GM23248 (cell line): ENCODE measurements around the gene UROD. TPM values are rescaled to one million over a fixed set of nuclear protein-coding genes. Genes with fewer than 3 reads are reported as not detected.
A peak's percentile ranks its signal among the peaks of the same experiment; 100 is the strongest.

Experiments used
- DNase-seq: peaks from one replicate; pipeline ENCODE4 v3.0.0-alpha.2; 2015
- H2AFZ ChIP-seq: fragments of 200-600 bp; sonication (generic); 2 replicates; pipeline ENCODE4 v1.6.1; 2016; ENCODE audit warnings: antibody characterized with exemption
- H3F3A ChIP-seq: fragments of 200-600 bp; sonication (generic); 2 replicates; pipeline ENCODE4 v1.6.1; 2016; ENCODE audit warnings: mild to moderate bottlenecking, antibody characterized with exemption, mixed run types; ENCODE audit not compliant: insufficient read depth
- H3K27ac ChIP-seq: fragments of 200-600 bp; sonication (generic); 2 replicates; pipeline ENCODE4 v1.5.1; 2016; ENCODE audit warnings: mild to moderate bottlenecking
- H3K27me3 ChIP-seq: fragments of 200-600 bp; sonication (generic); replicated peaks from 2 replicates; pipeline ENCODE4 v1.6.1; 2016; ENCODE audit warnings: mild to moderate bottlenecking; ENCODE audit not compliant: insufficient read depth
- H3K36me3 ChIP-seq: fragments of 200-600 bp; sonication (generic); 2 replicates; pipeline ENCODE4 v1.6.1; 2016; ENCODE audit warnings: low read depth, mild to moderate bottlenecking
- H3K4me1 ChIP-seq: fragments of 200-600 bp; sonication (generic); 2 replicates; pipeline ENCODE4 v1.6.1; 2016; ENCODE audit warnings: mild to moderate bottlenecking; ENCODE audit not compliant: insufficient read depth
- H3K4me2 ChIP-seq: fragments of 200-600 bp; sonication (generic); one replicate; pipeline ENCODE4 v1.6.1; 2016; ENCODE audit warnings: mild to moderate bottlenecking; ENCODE audit not compliant: unreplicated experiment
- H3K4me3 ChIP-seq: fragments of 200-600 bp; sonication (generic); 2 replicates; pipeline ENCODE4 v1.5.1; 2016; ENCODE audit warnings: mild to moderate bottlenecking
- H3K79me2 ChIP-seq: fragments of 200-600 bp; sonication (generic); 2 replicates; pipeline ENCODE4 v1.6.1; 2016; ENCODE audit warnings: mild to moderate bottlenecking; ENCODE audit not compliant: insufficient read depth
- H3K9ac ChIP-seq: fragments of 200-600 bp; sonication (generic); 2 replicates; pipeline ENCODE4 v1.6.1; 2016; ENCODE audit warnings: mild to moderate bottlenecking
- H3K9me2 ChIP-seq: fragments of 200-600 bp; sonication (generic); 2 replicates; pipeline ENCODE4 v1.6.1; 2016; ENCODE audit warnings: mixed run types, mild to moderate bottlenecking, moderate library complexity; ENCODE audit not compliant: insufficient read depth
- H3K9me3 ChIP-seq: fragments of 200-600 bp; sonication (generic); one replicate; pipeline ENCODE4 v1.6.1; 2017; ENCODE audit warnings: low read depth
- H4K20me1 ChIP-seq: fragments of 200-600 bp; sonication (generic); 2 replicates; pipeline ENCODE4 v1.6.0; 2016; ENCODE audit not compliant: insufficient read depth
- EZH2 ChIP-seq: fragments of 200-600 bp; sonication (generic); IDR thresholded peaks from 2 replicates; pipeline ENCODE4 v1.6.1; 2018; ENCODE audit warnings: antibody characterized with exemption, mild to moderate bottlenecking; ENCODE audit not compliant: insufficient read depth, poor library complexity, severe bottlenecking
- EZH2phosphoT487 ChIP-seq: fragments of 200-600 bp; sonication (generic); IDR thresholded peaks from 2 replicates; pipeline ENCODE4 v1.6.1; 2018; ENCODE audit warnings: antibody characterized with exemption, moderate library complexity, mild to moderate bottlenecking, low read depth; ENCODE audit not compliant: insufficient read depth
- WGBS, 2 experiments: methylation state at CpG; one replicate each; pipeline ENCODE4 v1.1.6; 2015 to 2017; ENCODE audit warnings: low lambda C conversion rate in 2 of 2, low coverage in 1 of 2; ENCODE audit errors: missing lambda C conversion rate in 2 of 2; 5-methylcytosine and 5-hydroxymethylcytosine counted together
- in situ Hi-C: fragments of 300-500 bp; cut with MboI; formaldehyde crosslinking; loops from 2 replicates; pipeline ENCODE4 v1.15.0; 2020
- polyA plus RNA-seq: library from polyadenylated mRNA; unstranded; fragments of >200 nt; fragmentation: Nextera tagmentation; extraction: Ambion mirVana; gene quantifications from 2 replicates; pipeline ENCODE4 v1.2.1, GENCODE V29; 2016
- total RNA-seq: library from RNA; depleted of rRNA; stranded (reverse); fragments of >200 nt; shearing (Covaris generic); gene quantifications from 2 replicates; pipeline ENCODE4 v1.2.3, GENCODE V29; 2014

Gene UROD
- total and polyA plus RNA-seq, 2 experiments from 2014 or later = 103 to 141 TPM

DNA sequence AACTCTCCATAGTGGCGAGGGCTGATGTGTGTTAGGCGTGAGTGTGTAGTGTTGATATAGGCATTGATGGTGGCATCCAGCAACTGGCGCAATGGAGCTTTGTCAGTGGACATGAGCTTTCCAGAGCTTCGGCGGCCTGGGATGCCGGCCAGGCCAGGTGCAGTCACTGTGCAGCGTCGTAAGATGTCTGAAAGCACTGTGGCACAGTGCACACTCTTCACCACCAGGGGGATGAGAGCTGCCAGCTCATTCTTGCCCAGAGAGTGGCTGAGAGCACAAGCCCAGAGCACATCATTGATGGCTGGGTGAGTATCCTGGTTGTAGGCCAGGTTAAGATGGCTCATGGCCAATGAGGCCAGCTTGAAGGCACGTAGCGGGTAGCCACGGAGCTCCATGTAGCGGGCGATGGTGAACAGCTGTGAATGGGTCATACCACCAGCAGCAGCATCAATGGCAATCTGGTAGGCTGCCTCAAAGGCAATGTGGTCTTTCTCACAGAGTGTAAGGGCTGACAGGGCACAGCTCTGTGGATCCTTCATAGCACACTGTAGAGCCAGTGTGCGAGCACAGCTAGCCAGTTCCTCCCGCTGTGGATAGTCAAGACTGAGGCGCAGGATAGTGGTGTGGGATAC is 6.7 kb downstream of the UROD start:
- Histone ChIP-seq H3K27me3 (no peaks in the 10 kb centered on the region), H4K20me1 (no peaks in the 10 kb centered on the region), H3K36me3 (0 out of 2 replicates have a peak, but pooled peaks cover 5% of the 10 kb centered on the region), H3K9ac (no peak overlapping the region), H3K79me2 (peaks cover 7% of the 10 kb centered on the region; the same call in 1 of the 2 replicates), H3F3A (no peaks in the 10 kb centered on the region), H3K9me2 (no peaks in the 10 kb centered on the region), H3K4me2 (no peak overlapping the region), H3K27ac (no peak overlapping the region), H2AFZ (peak overlapping the region; percentile 32; the same call in 1 of the 2 replicates), H3K4me1 (0 out of 2 replicates have a peak, but pooled peaks cover 5% of the 10 kb centered on the region), H3K4me3 (no peak overlapping the region), H3K9me3 (no peaks in the 10 kb centered on the region)
- 49 to 53% methylated on average over 16 of the region's 16 CpGs for WGBS, 2 experiments
- TF ChIP-seq EZH2phosphoT487 (no peak), EZH2 (no peak)
- in situ Hi-C loops = loop anchor here (5.0 to 10.0 kb wide), 2 partner anchors 279 to 476 kb away; partner anchors contain the start of gene TESK2
- peak; percentile 78 for DNase-seq

DNA sequence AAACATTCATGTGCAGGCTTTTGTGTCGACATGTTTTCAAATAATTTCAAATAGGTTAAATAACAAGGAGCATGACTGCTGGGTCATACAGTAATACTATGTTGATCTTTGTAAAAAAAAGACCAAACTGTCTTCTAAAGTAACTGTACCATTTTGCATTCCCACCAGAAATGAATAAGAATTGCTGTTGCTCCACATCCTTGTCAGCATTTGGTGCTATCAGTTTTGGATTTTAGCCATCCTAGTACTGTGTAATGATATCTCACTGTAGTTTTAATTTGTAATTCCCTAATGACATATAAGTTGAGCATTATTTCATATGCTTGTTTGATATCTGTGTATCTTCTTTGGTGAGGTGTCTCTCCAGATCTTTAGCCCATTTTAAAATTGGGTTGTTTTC is 11.6 kb downstream of the UROD start:
- in situ Hi-C loops = loop anchor here (10.0 kb wide), 2 partner anchors 251 to 451 kb away; no protein-coding TSS in a partner anchor
- H4K20me1 ChIP-seq = no peaks in the 10 kb centered on the region
- H3K79me2 ChIP-seq = no peaks in the 10 kb centered on the region
- no peaks in the 10 kb centered on the region for H3K9me3 ChIP-seq
- no peaks in the 10 kb centered on the region for H3K9me2 ChIP-seq
- H3K9ac ChIP-seq = no peak overlapping the region
- 74 to 83% methylated on average over 1 of the region's 1 CpG for WGBS, 2 experiments
- no peaks in the 10 kb centered on the region for H3K27me3 ChIP-seq
- peaks cover 6% of the 10 kb centered on the region; the same call in 1 of the 2 replicates for H3K4me1 ChIP-seq
- TF ChIP-seq EZH2 = no peak
- TF ChIP-seq EZH2phosphoT487 = no peak
- no peak for DNase-seq
- no peaks in the 10 kb centered on the region for H3K36me3 ChIP-seq
- no peak overlapping the region for H2AFZ ChIP-seq
- no peak overlapping the region for H3K4me3 ChIP-seq
- H3K4me2 ChIP-seq = no peak overlapping the region
- H3F3A ChIP-seq = peaks cover 7% of the 10 kb centered on the region; the same call in 1 of the 2 replicates
- H3K27ac ChIP-seq = no peak overlapping the region

DNA sequence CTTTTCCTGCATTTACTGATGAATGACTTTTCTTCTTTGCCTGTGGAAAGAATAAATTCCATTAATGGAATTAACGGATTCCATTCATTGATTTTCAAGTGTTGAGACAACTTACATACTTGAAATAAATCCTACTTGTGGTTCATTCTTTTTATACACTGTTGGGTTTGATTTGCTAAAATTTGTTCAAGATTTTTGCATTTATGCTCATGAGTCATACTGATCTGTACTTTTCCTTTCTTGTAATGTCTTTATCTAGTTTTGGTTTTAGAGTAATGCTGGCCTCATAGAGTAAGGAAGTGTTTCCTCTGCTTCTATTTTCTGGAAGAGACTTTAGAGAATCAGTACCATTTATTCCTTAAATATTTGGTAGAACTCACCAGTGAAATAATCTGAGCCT is 14.4 kb downstream of the UROD start:
- Histone ChIP-seq H3K79me2 (no peaks in the 10 kb centered on the region), H3K27me3 (no peaks in the 10 kb centered on the region), H3K9ac (no peak overlapping the region), H3K36me3 (no peaks in the 10 kb centered on the region), H3K4me1 (peaks cover 6% of the 10 kb centered on the region; the same call in 1 of the 2 replicates), H3K4me3 (no peak overlapping the region), H4K20me1 (no peaks in the 10 kb centered on the region), H2AFZ (no peak overlapping the region), H3K27ac (no peak overlapping the region), H3F3A (peaks cover 7% of the 10 kb centered on the region; the same call in 1 of the 2 replicates), H3K9me3 (no peaks in the 10 kb centered on the region), H3K9me2 (no peaks in the 10 kb centered on the region), H3K4me2 (no peak overlapping the region)
- peak; percentile 25 for DNase-seq
- TF ChIP-seq EZH2phosphoT487 (no peak), EZH2 (no peak)
- WGBS, 2 experiments = 84 to 94% methylated on average over 1 of the region's 1 CpG
- in situ Hi-C loops = loop anchor here (10.0 kb wide), 2 partner anchors 248 to 448 kb away; no protein-coding TSS in a partner anchor

DNA sequence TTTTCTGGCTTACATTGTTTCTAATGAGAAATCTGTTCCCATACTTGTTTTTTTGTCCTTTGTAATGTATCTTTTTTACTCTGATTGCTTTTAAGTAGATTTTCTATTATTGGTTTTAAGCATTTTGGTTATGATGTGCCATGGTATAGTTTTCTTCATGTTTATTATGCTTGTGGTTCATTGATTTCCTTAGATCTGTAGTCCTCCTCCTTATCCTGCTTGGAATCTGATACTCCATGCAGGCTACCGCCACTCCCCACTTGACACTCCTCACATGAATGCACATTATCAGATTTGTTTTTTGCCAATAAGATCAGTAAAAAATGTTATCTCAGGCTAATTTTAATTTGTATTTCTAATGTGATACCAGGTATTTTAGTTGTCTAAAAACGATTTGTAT is 20.8 kb downstream of the UROD start:
- no peaks in the 10 kb centered on the region for H3K9me3 ChIP-seq
- H3K79me2 ChIP-seq = no peaks in the 10 kb centered on the region
- no peaks in the 10 kb centered on the region for H3F3A ChIP-seq
- H3K4me2 ChIP-seq = no peak overlapping the region
- H3K27me3 ChIP-seq = no peaks in the 10 kb centered on the region
- H3K4me3 ChIP-seq = no peak overlapping the region
- no peak overlapping the region for H2AFZ ChIP-seq
- DNase-seq = no peak
- H3K4me1 ChIP-seq = no peaks in the 10 kb centered on the region
- in situ Hi-C loops = no loop called here
- H4K20me1 ChIP-seq = no peaks in the 10 kb centered on the region
- TF ChIP-seq EZH2 (no peak), EZH2phosphoT487 (no peak)
- H3K9me2 ChIP-seq = no peaks in the 10 kb centered on the region
- no peak overlapping the region for H3K9ac ChIP-seq
- no peaks in the 10 kb centered on the region for H3K36me3 ChIP-seq
- whole genome bisulfite sequencing, 2 experiments = 60 to 66% methylated on average over 2 of the region's 2 CpGs
- H3K27ac ChIP-seq = no peak overlapping the region
